ENCODE results near the gene TENM4.

DNA sequence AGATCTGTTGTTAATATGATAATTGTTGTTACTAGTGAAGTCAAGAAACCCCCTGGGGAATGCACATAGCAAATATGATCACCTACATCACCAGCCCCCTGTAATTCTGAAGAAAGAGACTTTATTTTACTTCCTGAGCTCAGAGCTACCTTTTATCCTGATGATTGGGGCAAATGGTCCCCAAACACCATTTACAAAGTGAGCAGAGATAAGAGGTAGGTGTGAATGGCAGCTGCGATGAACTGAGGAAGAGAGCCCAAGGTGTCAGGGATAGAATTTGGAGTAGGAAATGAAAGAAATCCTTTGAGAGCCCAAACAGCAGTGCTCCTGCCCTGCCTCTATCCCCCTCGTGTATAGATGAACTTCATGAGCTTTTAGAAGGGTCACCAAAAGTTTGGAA is 69.1 kb downstream of the TENM4 start:
- TF ChIP-seq, protein P1, sequence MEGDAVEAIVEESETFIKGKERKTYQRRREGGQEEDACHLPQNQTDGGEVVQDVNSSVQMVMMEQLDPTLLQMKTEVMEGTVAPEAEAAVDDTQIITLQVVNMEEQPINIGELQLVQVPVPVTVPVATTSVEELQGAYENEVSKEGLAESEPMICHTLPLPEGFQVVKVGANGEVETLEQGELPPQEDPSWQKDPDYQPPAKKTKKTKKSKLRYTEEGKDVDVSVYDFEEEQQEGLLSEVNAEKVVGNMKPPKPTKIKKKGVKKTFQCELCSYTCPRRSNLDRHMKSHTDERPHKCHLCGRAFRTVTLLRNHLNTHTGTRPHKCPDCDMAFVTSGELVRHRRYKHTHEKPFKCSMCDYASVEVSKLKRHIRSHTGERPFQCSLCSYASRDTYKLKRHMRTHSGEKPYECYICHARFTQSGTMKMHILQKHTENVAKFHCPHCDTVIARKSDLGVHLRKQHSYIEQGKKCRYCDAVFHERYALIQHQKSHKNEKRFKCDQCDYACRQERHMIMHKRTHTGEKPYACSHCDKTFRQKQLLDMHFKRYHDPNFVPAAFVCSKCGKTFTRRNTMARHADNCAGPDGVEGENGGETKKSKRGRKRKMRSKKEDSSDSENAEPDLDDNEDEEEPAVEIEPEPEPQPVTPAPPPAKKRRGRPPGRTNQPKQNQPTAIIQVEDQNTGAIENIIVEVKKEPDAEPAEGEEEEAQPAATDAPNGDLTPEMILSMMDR (IDR thresholded peaks at IDR 0.05) = no peak
- TF ChIP-seq POLR2A (IDR thresholded peaks at IDR 0.05) = no peak

Data from heart left ventricle (tissue), 13 donors.